Hypothalamus (tissue), 51 donors: ENCODE data around the gene IPO4.
"Not testable (repeated sequence)": the region's sequence is repeated elsewhere in the genome, so short reads cannot be mapped to it uniquely, and the experiment has no call there.

ENCODE experiments used
- DNase-seq, 51 donors: peaks; one replicate each; lab custom pipeline; 2025; lab: John Stamatoyannopoulos, UW

IPO4 gene

DNA sequence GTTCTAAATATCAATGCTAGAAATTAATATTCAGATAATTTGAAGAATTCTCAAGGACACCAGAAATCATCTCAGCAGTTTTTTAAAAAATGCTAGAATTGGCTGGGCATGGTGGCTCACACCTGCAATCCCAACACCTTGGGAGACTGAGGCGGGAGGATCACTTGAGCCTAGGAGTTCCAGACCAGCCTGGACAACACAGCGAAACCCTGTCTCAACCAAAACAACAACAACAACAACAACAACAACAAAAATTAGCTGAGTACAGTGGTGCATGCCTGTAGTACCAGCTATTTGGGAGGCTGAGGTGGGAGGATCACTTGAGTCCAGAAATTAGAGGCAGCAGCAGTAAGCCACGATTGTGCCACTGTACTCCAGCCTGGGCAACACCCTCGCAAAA is 30.5 kb upstream of the IPO4 start:
- DNase-seq = no peak

DNA sequence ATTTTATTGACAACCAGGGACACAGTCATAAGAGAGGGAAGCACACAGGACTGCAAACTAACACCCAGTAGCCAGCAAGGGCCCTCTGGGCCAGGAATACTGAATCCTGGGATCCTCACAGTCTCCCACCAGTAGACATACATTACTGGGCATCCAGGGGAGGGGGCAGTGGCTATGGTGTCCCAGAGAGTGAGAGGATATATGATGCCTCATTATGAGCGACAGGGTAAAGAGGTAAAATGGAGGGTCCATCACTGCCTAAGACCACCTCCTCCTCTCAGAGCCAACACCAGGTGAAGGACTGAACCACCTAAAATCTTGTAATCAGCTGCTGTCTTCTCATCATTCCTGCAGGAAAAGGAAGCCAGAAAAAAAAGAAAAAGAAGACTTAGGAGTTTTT is 28.3 kb upstream of the IPO4 start:
- DNase-seq = not testable (repeated sequence)

DNA sequence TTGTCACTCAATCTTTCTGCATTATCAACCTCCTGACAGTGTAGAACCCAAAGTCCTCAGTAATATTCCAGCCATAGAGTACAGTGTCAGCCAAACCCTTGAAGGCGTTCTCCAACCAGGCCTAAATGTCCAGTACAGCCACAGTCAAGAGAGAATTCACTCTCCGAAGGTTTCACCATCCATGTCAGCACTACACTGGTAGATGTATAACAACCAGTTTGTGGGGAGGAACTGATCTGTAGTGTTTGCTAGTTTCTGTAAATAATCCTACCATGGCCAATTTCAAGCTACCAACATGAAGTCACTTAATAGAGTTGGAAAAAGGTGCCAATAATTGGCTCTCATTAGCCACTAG is 27.7 kb upstream of the IPO4 start:
- no peak for DNase-seq

DNA sequence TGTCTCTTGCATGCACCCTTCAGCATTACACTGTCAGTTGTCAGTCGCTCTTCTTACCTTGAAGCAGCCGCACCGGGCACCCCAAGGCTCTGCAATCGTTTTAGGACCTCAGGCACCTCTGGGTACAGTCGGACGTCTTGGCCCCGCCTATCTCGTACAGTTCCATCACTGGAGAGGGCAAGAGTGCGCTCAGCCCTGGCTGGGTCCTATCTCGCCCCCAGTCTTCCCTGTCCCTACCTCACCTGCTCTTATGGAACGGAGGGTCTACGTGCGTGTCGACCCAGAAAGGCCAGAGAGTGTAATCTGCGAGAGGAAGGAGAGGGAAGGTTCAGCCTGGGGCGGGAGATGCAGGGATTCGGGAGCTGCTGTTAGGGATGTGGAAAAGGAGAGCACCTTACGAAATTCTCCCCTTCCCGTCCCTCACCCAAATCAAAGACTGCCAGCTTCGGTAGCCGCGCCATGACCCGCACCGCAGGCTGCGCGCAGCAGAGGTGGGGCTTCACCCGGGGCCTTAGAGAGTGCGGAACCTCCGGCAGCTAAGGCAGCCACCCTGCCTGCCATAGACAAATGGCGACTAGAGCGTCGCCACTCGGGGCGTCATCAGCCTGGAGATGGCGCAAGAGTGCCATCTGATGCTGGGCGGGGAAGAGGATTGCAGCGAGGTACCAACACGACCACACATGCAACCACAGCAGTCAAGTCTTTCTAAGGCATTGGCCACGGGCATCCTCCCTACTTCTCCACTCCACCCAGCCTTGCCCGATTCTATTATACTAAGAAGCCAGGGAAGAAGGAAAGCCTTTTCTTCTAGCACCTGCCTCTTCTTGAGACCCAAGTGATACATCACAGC is 27.1 kb upstream of the IPO4 start, which contains the start of gene MDP1:
Gene MDP1 (minus strand): TSS at position 572 of the 850 bp plus-strand sequence. CDS start 111 bp downstream, at position 461.
- peak; percentile 20 to 89 (median 73) for DNase-seq

DNA sequence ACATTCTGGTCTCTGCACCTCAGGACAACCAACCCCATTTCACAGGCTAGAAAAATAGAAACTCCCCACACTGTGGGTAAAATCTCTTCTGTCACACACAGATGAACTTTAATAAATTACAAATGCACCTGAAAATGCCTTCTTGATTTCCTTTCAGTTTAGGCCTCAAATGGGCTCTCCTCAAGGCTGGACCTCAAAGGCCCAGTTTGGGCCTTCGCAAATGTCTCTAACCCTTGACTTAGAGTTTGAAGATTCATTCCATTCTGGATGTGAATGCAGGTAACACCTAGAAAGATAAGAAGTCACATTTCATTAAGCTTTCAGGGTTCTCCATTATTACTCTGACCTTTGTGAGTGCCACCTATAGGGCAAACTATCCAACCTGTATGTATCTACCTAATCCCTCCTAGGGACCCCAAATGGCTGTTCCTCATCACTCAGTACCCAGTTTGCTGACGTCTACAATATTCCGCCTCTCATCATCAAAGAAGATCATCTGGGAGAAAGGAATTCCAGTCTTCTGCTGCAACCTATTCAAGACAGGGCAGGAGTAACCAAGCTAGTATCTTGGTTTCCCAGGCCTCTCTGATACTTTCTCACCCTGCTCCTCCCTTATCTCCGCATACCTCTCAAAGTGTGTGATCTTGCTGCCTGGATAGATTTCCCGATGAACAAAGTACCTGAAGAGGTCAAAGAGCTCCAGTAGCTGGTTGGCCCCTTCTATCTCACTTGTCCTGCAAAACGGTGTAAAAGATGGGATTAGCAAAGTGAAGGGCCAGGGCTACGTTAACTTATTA is 25.4 kb upstream of the IPO4 start:
- DNase-seq = no peak

DNA sequence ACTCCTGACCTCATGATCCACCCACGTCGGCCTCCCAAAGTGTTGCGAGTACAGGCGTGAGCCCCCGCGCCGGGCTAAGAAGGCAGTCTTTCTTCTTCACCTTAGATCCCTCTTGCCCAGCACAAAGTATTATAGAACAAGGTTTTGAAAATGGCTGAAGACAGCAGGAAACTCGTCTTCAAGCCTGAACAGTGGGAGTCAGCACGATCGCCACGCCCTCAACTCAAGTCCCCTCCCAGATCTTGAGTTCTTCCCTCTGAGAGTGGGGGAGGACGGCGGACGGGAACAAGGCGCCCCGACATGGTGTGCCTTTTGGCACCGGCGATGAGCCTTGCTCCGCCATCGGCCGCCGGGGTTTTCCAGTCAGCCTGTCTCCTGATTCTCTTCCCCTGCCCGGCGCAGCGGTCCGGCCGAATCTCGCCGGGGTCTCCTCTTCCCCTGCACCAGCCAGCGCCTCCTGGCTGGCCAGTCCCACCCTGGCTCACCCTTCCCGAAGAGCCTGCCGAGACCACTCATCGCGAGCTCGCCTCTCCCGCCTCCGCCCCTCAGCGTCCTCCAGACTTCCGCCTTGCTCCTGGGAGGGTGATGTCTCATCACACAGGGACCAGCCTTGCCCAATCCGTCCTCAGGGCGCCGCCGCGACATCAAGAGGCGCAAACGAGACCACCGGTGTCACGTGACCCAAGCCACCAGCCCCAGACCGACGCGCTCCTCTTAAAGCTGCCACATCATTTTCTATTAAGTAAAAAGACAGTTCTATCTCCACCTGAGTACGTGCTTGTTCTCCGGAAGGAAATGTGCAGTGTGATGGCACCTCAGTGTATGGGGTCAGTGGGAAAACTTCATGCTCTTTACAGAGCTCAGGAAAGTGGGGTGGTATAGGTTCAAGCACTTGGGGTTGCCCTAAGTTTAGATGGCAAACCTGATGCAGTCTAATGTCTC is 24.6 kb upstream of the IPO4 start, which contains the start of gene CHMP4A:
Gene CHMP4A (minus strand): TSS at position 565 of the 942 bp plus-strand sequence. CDS start 49 bp downstream, at position 516.
- DNase-seq = peak; percentile 54 to 96 (median 89)

DNA sequence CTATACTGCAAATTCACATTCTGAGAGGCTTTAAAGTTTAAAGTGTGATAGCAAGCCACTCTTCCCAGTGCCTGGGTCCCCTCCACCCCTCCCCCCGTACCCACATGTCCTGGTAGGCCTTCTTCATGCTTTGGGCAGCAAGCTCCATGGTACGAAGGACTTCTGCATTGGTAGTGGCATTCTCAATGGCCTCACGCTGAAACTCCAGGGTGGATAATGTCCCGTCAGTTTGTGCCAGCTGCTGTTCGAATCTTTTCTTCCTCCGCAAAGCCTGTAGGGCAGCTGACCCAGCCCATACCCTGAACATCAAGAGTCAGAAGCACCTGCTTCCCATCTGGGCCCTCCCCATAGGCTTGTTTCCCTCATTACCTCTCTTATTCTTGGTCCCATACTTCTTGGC is 22.7 kb upstream of the IPO4 start:
- DNase-seq = no peak

DNA sequence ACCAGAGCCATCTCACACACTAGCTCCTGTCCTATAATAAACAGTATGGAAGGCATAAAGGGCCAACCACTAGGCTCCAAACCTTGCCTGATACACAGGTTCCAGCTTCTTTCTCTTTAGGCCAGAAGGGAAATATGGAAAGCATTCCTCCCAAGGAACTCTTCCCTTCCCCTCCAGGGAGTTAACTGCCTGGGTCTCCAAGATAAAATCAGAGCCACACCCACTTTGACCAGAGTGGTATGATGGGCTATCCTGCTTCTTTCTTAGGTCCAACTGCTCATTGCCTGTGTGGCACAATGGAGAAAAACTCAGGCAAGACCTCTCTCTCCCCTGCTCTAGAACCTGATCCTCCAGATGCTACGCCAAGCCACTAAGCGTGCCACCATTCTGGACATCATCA is 19.0 kb upstream of the IPO4 start:
- no peak for DNase-seq

DNA sequence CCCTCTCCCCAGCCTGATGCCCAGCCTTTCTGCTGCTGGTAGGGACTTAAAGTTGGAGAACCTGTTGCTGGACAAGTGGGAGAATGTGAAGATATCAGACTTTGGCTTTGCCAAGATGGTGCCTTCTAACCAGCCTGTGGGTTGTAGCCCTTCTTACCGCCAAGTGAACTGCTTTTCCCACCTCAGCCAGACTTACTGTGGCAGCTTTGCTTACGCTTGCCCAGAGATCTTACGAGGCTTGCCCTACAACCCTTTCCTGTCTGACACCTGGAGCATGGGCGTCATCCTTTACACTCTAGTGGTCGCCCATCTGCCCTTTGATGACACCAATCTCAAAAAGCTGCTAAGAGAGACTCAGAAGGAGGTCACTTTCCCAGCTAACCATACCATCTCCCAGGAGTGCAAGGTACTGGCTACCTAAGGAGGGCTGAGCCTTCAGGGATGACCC is 18.5 kb upstream of the IPO4 start:
- no peak for DNase-seq

DNA sequence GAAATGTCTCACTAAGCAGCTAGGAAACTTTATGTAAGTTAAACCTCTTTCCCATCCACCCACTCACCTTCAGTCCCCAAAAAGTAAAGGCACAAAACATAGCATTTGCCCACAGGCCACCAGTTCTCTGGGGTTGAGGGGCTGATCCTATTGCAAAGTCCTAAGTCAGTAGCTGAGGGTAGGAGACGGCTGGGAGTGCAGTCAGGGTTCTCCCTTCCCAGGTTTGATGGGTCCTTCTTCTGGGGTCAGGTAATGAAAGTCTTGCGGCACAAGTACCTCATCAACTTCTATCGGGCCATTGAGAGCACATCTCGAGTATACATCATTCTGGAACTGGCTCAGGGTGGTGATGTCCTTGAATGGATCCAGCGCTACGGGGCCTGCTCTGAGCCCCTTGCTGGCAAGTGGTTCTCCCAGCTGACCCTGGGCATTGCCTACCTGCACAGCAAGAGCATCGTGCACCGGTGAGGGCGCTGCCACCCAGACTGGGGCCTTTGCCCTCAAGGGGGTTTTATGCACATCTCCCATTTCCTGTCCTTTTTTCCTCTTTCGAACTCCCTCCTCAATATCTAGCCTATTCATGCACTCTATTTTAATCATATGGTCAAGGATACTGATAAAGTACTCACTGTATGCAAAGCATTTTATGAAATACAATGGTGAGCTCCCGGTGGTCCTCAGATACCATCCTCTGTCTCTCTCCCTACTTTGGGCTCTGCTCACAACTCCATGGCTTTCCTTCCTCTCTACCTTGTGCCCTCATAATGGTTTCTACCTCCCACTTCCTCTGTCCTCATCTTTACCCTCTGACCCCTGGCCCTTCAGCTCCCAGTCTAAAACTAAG is 17.9 kb upstream of the IPO4 start:
- no peak for DNase-seq

DNA sequence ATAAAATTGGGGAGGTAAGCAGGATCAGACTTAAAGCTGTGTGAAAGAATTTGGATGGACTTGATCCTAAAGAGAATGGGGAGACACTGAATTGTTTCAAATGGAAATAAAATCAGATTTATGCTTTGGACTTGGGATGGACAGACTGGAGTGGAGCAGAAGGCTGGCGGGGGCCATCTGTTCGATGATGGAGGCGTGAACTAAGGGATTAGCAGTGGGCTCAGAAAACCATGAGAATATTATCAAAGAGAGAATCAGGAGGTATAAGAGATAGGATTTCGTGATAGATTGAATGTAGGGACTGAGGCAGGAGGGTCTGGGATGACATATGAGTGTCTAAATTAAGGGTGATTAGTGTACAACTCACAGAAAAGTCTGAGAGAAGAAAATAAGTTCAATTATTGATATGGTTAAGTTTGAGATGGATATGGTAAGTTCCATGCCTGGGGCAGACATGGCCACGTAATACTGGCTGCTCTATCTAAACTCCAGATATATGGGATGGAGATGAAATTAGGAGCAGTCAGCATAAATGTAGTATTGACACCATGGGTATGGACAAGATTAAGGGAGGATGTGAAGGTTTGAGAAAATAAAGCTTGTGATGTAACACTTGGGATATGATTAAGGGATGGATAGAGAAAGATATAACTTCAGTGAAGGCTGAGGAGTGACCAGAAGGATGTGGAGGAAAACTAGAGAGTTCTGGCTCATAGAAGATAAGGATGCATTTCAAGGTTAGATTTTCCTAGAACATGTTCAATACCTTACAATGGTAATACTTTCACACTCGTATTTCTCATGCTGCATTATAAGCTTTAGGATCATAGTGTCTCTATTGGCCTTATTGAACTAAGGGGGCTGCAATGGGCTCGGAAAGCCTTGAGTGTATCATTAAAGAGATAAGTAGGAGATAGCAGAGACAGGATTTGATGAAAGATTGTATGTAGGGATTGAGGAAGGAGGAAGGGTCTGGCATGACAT is 15.8 kb upstream of the IPO4 start:
- no peak for DNase-seq

DNA sequence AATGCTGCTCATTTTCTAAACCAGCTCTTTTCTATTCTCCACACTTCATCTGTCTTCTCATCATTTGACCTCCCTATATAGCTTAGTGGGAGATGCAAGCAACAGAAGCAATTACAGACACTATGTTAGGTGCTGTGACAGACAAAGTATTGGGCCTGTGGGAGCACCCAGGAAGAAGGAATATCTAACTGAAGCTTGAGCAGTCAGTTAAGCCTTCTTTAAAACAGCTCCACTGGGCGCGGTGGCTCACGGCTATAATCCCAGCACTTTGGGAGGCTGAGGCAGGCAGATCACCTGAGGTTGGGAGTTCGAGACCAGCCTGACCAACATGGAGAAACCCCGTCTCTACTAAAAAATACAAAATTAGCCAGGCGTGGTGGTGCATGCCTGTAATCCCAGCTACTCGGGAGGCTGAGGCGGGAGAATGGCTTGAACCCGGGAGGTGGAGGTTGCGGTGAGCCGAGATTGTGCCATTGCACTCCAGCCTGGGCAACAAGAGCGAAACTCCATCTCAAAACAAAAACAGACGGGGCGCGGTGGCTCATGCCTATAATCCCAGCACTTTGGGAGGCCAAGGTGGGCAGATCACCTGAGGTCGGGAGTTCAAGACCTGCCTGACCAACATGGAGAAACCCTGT is 14.8 kb upstream of the IPO4 start:
- DNase-seq = not testable (repeated sequence)

DNA sequence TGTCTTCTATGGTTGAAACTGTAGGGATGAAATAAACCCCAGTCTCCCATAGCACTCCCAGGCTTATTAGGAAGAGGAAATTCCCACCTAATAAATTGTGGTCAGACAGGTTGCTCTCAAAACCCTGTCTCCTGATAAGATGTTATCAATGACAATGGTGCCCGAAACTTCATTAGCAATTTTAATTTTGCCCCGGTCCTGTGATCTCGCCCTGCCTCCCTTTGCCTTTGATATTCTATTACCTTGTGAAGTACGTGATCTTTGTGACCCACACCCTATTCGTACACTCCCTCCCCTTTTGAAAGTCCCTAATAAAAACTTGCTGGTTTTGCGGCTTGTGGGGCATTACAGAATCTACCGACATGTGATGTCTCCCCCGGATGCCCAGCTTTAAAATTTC is 13.9 kb upstream of the IPO4 start:
- not testable (repeated sequence) for DNase-seq

DNA sequence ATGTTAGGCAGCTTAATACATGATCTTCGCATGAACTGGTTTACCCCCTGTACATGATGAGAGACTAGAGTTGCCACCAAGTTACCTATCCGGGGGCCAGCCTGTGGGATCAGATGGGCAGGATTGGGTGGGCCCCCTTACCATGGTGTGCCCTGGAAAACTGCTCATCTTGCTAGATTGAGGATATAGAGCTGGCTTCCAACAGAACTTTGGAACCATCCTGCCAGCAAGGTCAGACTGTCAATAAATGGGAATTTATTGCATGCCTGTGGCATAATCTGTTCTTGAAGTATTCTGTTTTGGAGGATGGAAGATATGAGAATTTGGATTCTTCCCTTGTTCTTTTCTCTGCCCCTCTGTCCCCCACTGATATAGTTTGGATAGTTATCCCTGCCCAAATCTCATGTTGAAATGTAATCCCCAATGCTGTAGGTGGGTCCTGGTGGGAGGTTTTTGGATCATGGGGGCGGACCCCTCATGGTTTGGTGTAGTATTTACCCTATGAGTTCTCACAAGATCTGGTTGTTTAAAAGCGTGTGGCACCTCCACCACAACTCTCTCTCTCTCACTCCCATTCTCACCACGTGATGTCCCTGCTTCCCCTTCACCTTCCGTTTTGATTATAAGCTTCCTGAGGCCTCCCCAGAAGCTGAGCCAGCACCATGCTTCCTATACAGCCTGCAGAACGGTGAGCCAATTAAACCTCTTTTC is 10.4 kb upstream of the IPO4 start:
- DNase-seq = no peak

DNA sequence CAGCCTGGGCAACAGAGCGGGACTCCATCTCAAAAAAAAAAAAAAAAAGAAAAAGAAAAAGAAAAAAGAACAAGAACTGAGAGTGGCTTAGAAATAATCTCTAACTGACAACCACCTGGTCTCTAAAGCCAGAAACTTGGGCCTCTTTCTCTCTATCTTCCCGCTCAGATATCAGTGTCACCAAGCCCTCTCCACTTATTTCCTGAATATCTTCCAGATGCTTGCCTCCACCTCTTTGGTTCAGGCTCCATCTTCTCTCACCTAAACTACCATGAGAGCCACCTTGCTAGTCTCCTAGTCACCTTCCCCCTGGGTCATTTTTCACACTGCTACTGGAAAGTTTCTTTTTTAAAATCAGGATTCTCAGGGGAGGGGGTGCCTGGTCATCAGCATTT is 8.4 kb upstream of the IPO4 start:
- no peak for DNase-seq

DNA sequence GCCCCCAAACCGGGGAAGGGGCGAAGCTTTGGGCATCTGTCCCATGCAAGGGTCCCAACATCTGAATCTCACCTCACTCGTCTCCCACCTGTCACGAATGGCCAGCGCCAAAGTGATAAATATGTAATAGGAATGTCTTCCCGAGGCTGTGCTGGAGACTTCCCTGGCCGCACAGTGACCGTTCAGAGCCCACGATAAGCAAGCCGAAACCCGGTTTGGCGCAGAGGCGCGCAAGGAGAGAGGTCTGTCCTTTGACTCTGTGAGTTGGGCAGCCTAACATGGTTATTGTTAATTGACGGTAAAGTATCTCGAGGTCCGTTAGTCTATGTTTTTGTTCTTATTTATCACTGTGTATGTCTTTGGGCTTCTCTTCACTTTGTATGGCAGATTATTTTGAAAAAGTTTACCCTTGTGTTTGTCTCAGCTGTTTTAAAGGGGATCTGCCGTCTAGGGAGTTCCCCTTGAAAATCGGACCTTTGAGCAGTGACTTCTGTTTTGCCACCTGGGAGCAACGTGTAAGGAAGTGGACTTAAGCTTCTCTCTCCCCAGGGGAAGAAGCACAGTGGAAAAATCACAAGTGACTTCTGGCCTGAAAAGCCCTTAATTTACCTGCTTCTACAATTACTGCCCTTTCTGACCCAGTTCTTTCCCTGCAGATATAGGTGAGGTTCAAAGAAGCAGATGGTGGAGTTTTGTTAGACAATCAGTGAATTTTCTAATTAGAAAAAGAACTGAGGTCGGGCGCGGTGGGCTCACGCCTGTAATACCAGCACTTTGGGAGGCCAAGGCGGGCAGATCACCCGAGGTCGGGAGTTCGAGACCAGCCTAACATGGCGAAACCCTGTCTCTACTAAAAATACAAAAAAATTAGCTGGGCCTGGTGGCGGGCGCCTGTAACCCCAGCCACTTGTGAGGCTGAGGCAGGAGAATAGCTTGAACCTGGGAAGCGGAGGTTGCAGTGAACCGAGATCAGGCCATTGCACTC is 7.7 kb upstream of the IPO4 start:
- DNase-seq = peak in 1 of 51 donors; percentile 34
